Activated T-helper 2 cell treated with anti-CD3 and anti-CD28 coated beads, Interferon-gamma antibody, Interleukin-2, Interleukin-4, amounts not matched to agents 10 μg/mL and 5 μg/mL and 100 μg/mL, durations not matched to agents 14 hours and 24 hours and 36 hours (primary cell): ENCODE measurements around the gene PRR15L. TPM values are rescaled to one million over a fixed set of nuclear protein-coding genes. Genes with fewer than 3 reads are reported as not detected.

ENCODE experiments used
- DNase-seq: peaks from one replicate; pipeline ENCODE4 v3.0.0; 2021; ENCODE audit warnings: low spot score
- H3K27ac Mint-ChIP-seq: one replicate; pipeline ENCODE4 v1.8.0; 2021; ENCODE audit warnings: mixed read lengths
- H3K27me3 Mint-ChIP-seq: one replicate; pipeline ENCODE4 v1.8.0; 2021; ENCODE audit warnings: low read depth, mixed read lengths
- H3K36me3 Mint-ChIP-seq: one replicate; pipeline ENCODE4 v1.8.0; 2021; ENCODE audit warnings: low read depth, mixed read lengths
- H3K4me1 Mint-ChIP-seq: one replicate; pipeline ENCODE4 v1.8.0; 2021; ENCODE audit warnings: low read depth, mixed read lengths
- H3K4me3 Mint-ChIP-seq: one replicate; pipeline ENCODE4 v1.8.0; 2021; ENCODE audit warnings: low read depth, mild to moderate bottlenecking, moderate library complexity, mixed read lengths
- H3K9me3 Mint-ChIP-seq: one replicate; pipeline ENCODE4 v1.8.0; 2021; ENCODE audit warnings: mixed read lengths
- intact Hi-C: fragments of 100-400 bp; cut with micrococcal nuclease; formaldehyde crosslinking; loops from one replicate; pipeline ENCODE4 v1.15.1; 2023
- total RNA-seq: library from RNA; stranded (reverse); gene quantifications from 2 replicates; pipeline ENCODE4 v1.2.3, GENCODE V29; 2022

Gene PRR15L
- total RNA-seq, 1 donor from 2014 or later: not detected

- no peak overlapping the region for H3K27ac Mint-ChIP-seq
- intact Hi-C loops: no loop called here
- H3K4me3 Mint-ChIP-seq: no peak overlapping the region
- H3K36me3 Mint-ChIP-seq: no peaks in the 10 kb centered on the region
- no peak for DNase-seq
- peaks cover 1% of the 10 kb centered on the region for H3K27me3 Mint-ChIP-seq
- H3K9me3 Mint-ChIP-seq: no peaks in the 10 kb centered on the region
- peaks cover 10% of the 10 kb centered on the region for H3K4me1 Mint-ChIP-seq
Observed at GRCh38 chr17:47966079-47966519, 8.4 kb upstream of the PRR15L start.

- no peaks in the 10 kb centered on the region for H3K9me3 Mint-ChIP-seq
- no peaks in the 10 kb centered on the region for H3K36me3 Mint-ChIP-seq
- no peak overlapping the region for H3K4me3 Mint-ChIP-seq
- peaks cover 1% of the 10 kb centered on the region for H3K27me3 Mint-ChIP-seq
- peaks cover 2% of the 10 kb centered on the region for H3K4me1 Mint-ChIP-seq
- no peak for DNase-seq
- H3K27ac Mint-ChIP-seq: no peak overlapping the region
- intact Hi-C loops: no loop called here
Observed at GRCh38 chr17:47964856-47965255, 7.2 kb upstream of the PRR15L start.

- intact Hi-C loops: no loop called here
- DNase-seq: no peak
- no peak overlapping the region for H3K4me3 Mint-ChIP-seq
- peaks cover 1% of the 10 kb centered on the region for H3K27me3 Mint-ChIP-seq
- H3K36me3 Mint-ChIP-seq: no peaks in the 10 kb centered on the region
- H3K27ac Mint-ChIP-seq: no peak overlapping the region
- H3K9me3 Mint-ChIP-seq: no peaks in the 10 kb centered on the region
- H3K4me1 Mint-ChIP-seq: no peaks in the 10 kb centered on the region
Observed at GRCh38 chr17:47962901-47963300, 5.2 kb upstream of the PRR15L start.

GRCh38 chr17:47961406-47961805 is 3.7 kb upstream of the PRR15L start:
- Mint-ChIP-seq H3K4me1 (no peaks in the 10 kb centered on the region), H3K4me3 (no peak overlapping the region), H3K36me3 (no peaks in the 10 kb centered on the region), H3K27ac (no peak overlapping the region), H3K9me3 (no peaks in the 10 kb centered on the region), H3K27me3 (peaks cover 1% of the 10 kb centered on the region)
- no peak for DNase-seq
- intact Hi-C loops: no loop called here

GRCh38 chr17:47959825-47960655 is 2.4 kb upstream of the PRR15L start:
- Mint-ChIP-seq H3K36me3 (no peaks in the 10 kb centered on the region), H3K27me3 (no peaks in the 10 kb centered on the region), H3K27ac (no peak overlapping the region), H3K4me1 (no peaks in the 10 kb centered on the region), H3K9me3 (no peaks in the 10 kb centered on the region), H3K4me3 (no peak overlapping the region)
- intact Hi-C loops: no loop called here
- no peak for DNase-seq

- no peak overlapping the region for H3K27ac Mint-ChIP-seq
- H3K36me3 Mint-ChIP-seq: no peaks in the 10 kb centered on the region
- no peaks in the 10 kb centered on the region for H3K27me3 Mint-ChIP-seq
- intact Hi-C loops: no loop called here
- DNase-seq: no peak
- H3K4me3 Mint-ChIP-seq: no peak overlapping the region
- no peaks in the 10 kb centered on the region for H3K9me3 Mint-ChIP-seq
- H3K4me1 Mint-ChIP-seq: no peaks in the 10 kb centered on the region
Observed at GRCh38 chr17:47956791-47957590, 692 bp downstream of the PRR15L start.

- Mint-ChIP-seq H3K9me3 (no peaks in the 10 kb centered on the region), H3K27me3 (no peaks in the 10 kb centered on the region), H3K36me3 (no peaks in the 10 kb centered on the region), H3K4me3 (no peak overlapping the region), H3K27ac (no peak overlapping the region), H3K4me1 (no peaks in the 10 kb centered on the region)
- intact Hi-C loops: no loop called here
- no peak for DNase-seq
Observed at GRCh38 chr17:47955497-47956461, 1.9 kb downstream of the PRR15L start.

GRCh38 chr17:47953909-47954308 is 3.8 kb downstream of the PRR15L start:
- Mint-ChIP-seq H3K4me3 (no peak overlapping the region), H3K9me3 (no peaks in the 10 kb centered on the region), H3K36me3 (peaks cover 4% of the 10 kb centered on the region), H3K4me1 (peaks cover 11% of the 10 kb centered on the region), H3K27ac (no peak overlapping the region), H3K27me3 (no peaks in the 10 kb centered on the region)
- DNase-seq: no peak
- intact Hi-C loops: no loop called here

- no peak overlapping the region for H3K27ac Mint-ChIP-seq
- intact Hi-C loops: no loop called here
- H3K36me3 Mint-ChIP-seq: peaks cover 14% of the 10 kb centered on the region
- H3K4me3 Mint-ChIP-seq: no peak overlapping the region
- DNase-seq: no peak
- H3K4me1 Mint-ChIP-seq: peaks cover 13% of the 10 kb centered on the region
- no peaks in the 10 kb centered on the region for H3K9me3 Mint-ChIP-seq
- no peaks in the 10 kb centered on the region for H3K27me3 Mint-ChIP-seq
Observed at GRCh38 chr17:47952171-47953021, 5.3 kb downstream of the PRR15L start.

GRCh38 chr17:47950448-47950847 is 7.2 kb downstream of the PRR15L start:
- peaks cover 23% of the 10 kb centered on the region for H3K36me3 Mint-ChIP-seq
- intact Hi-C loops: no loop called here
- H3K27ac Mint-ChIP-seq: no peak overlapping the region
- no peak for DNase-seq
- no peaks in the 10 kb centered on the region for H3K9me3 Mint-ChIP-seq
- H3K27me3 Mint-ChIP-seq: no peaks in the 10 kb centered on the region
- peaks cover 21% of the 10 kb centered on the region for H3K4me1 Mint-ChIP-seq
- no peak overlapping the region for H3K4me3 Mint-ChIP-seq

- no peak overlapping the region for H3K4me3 Mint-ChIP-seq
- no peaks in the 10 kb centered on the region for H3K27me3 Mint-ChIP-seq
- peaks cover 26% of the 10 kb centered on the region for H3K4me1 Mint-ChIP-seq
- no peaks in the 10 kb centered on the region for H3K9me3 Mint-ChIP-seq
- peaks cover 28% of the 10 kb centered on the region for H3K36me3 Mint-ChIP-seq
- no peak for DNase-seq
- no peak overlapping the region for H3K27ac Mint-ChIP-seq
- intact Hi-C loops: no loop called here
Observed at GRCh38 chr17:47949946-47950345, 7.7 kb downstream of the PRR15L start.
